HCT116 (cell line): ENCODE results near the gene RHBDF1.

ENCODE experiments used
- CTCF ChIP-seq, 3 experiments: fragments of 200-600 bp in 1 of 3; sonication (generic) in 1 of 3; IDR thresholded peaks in 2 of 3; conservative IDR thresholded peaks in 1 of 3; 2 replicates each; pipeline ENCODE4 v1.5.1; 2012 to 2017; ENCODE audit warnings: low read depth in 2 of 3, low read length in 2 of 3, antibody characterized with exemption in 1 of 3, borderline replicate concordance in 1 of 3, control low read depth in 1 of 3, mild to moderate bottlenecking in 1 of 3, mixed read lengths in 1 of 3, mixed run types in 1 of 3, moderate library complexity in 1 of 3; ENCODE audit not compliant: insufficient read depth in 1 of 3
- EZH2 ChIP-seq: fragments of 200-600 bp; sonication (generic); IDR thresholded peaks from 2 replicates; pipeline ENCODE4 v1.6.1; 2017; ENCODE audit warnings: antibody characterized with exemption, mixed run types
- JUND ChIP-seq: IDR thresholded peaks from 2 replicates; pipeline ENCODE4 v1.6.1; 2012
- POLR2A ChIP-seq: IDR thresholded peaks from 2 replicates; pipeline ENCODE4 v1.7.0; 2011; ENCODE audit warnings: borderline replicate concordance; ENCODE audit not compliant: insufficient read depth, insufficient read length; ENCODE audit errors: extremely low read depth
- POLR2AphosphoS5 ChIP-seq: IDR thresholded peaks from 2 replicates; pipeline ENCODE4 v1.6.1; 2011; ENCODE audit warnings: mild to moderate bottlenecking, low read depth, low read length, moderate library complexity
- RAD21 ChIP-seq: IDR thresholded peaks from 2 replicates; pipeline ENCODE4 v1.6.1; 2012; ENCODE audit warnings: low read depth, mild to moderate bottlenecking
- YY1 ChIP-seq: IDR thresholded peaks from 2 replicates; pipeline ENCODE4 v1.6.1; 2011; ENCODE audit warnings: low read length, low read depth, moderate library complexity, mild to moderate bottlenecking; ENCODE audit not compliant: insufficient replicate concordance; ENCODE audit errors: extremely low read depth
- TF ChIP-seq, protein P1 (sequence below): IDR thresholded peaks from 2 replicates; pipeline ENCODE4 v1.6.1; 2012; ENCODE audit warnings: low read depth

DNA sequence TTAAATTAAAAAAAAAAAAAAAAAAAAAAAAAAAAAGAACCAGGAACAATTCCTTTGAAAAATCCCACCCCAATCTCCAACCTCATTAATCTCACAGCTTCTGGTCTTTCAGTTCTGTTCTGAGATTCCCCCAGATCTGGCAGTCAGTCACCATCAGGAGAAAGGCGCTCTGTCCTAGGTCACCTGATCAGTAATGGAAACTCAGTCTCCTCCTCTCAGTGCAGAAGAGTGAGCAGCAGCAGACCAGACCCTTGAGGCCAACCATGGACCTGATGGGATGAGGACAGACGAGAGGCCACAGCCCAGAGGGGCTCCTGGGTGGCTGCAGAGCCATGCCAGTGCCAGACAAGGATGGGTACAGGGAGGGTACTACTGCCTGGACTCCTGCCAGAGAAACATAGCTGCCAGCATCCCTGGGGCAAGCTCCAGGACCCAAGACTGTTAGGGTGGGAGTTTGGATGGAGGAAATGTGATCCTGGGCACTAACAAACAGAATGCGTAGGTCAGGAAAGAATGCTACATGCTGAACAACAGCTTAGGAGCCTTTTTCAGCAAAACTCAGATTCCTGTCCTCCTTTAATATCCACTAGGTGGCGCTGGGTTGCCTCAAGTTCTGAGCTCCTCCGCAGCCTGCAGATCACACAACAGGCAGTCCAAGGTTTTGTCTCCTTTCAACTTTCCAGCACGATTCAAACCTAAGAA is 34.3 kb upstream of the RHBDF1 start:
- TF ChIP-seq CTCF (IDR thresholded peaks at IDR 0.05 in 2 of 3, conservative IDR thresholded peaks at IDR 0.05 in 1 of 3; ENCODE audit: borderline replicate concordance in 1 of 3, insufficient read depth in 1 of 3, low read depth in 2 of 3, low read length in 2 of 3) (peak; percentile 48 to 60 (median 48); a peak in 5 of 6 replicates), JUND (no peak), EZH2 (no peak), YY1 (no peak), RAD21 (peak; percentile 62), POLR2A (no peak), POLR2AphosphoS5 (no peak)
- TF ChIP-seq, protein P1, sequence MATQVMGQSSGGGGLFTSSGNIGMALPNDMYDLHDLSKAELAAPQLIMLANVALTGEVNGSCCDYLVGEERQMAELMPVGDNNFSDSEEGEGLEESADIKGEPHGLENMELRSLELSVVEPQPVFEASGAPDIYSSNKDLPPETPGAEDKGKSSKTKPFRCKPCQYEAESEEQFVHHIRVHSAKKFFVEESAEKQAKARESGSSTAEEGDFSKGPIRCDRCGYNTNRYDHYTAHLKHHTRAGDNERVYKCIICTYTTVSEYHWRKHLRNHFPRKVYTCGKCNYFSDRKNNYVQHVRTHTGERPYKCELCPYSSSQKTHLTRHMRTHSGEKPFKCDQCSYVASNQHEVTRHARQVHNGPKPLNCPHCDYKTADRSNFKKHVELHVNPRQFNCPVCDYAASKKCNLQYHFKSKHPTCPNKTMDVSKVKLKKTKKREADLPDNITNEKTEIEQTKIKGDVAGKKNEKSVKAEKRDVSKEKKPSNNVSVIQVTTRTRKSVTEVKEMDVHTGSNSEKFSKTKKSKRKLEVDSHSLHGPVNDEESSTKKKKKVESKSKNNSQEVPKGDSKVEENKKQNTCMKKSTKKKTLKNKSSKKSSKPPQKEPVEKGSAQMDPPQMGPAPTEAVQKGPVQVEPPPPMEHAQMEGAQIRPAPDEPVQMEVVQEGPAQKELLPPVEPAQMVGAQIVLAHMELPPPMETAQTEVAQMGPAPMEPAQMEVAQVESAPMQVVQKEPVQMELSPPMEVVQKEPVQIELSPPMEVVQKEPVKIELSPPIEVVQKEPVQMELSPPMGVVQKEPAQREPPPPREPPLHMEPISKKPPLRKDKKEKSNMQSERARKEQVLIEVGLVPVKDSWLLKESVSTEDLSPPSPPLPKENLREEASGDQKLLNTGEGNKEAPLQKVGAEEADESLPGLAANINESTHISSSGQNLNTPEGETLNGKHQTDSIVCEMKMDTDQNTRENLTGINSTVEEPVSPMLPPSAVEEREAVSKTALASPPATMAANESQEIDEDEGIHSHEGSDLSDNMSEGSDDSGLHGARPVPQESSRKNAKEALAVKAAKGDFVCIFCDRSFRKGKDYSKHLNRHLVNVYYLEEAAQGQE, result no peak
